Measurements from ENCODE around the gene GABPA.

Gene GABPA

GRCh38 chr21:25721987-25722386 lies 12.8 kb upstream of the GABPA start:
- Histone ChIP-seq H3K36me3 (ENCODE audit: insufficient read depth, low read length) (peaks cover 7% of the 10 kb centered on the region), H3K9me3 (ENCODE audit: control insufficient read depth, insufficient read depth, low read length) (no peaks in the 10 kb centered on the region), H3K9ac (ENCODE audit: low read depth, low read length) (no peak overlapping the region), H3K4me1 (ENCODE audit: insufficient read depth, low read length) (peaks cover 10% of the 10 kb centered on the region)

- Histone ChIP-seq H3K9ac (ENCODE audit: low read depth, low read length) (no peak overlapping the region), H3K4me1 (ENCODE audit: insufficient read depth, low read length) (peaks cover 5% of the 10 kb centered on the region; the same call in 1 of the 2 replicates), H3K9me3 (ENCODE audit: control insufficient read depth, insufficient read depth, low read length) (no peaks in the 10 kb centered on the region), H3K36me3 (ENCODE audit: insufficient read depth, low read length) (peaks cover 7% of the 10 kb centered on the region)
Observed at GRCh38 chr21:25722631-25723030, 12.1 kb upstream of the GABPA start.

GRCh38 chr21:25732091-25732760 lies 2.5 kb upstream of the GABPA start:
- Histone ChIP-seq H3K36me3 (ENCODE audit: insufficient read depth, low read length) (peaks cover 13% of the 10 kb centered on the region), H3K4me1 (ENCODE audit: insufficient read depth, low read length) (0 out of 2 replicates have a peak, but pooled peaks cover 3% of the 10 kb centered on the region), H3K9me3 (ENCODE audit: control insufficient read depth, insufficient read depth, low read length) (no peaks in the 10 kb centered on the region), H3K9ac (ENCODE audit: low read depth, low read length) (no peak overlapping the region)

GRCh38 chr21:25733859-25734653 lies 716 bp upstream of the GABPA start:
- Histone ChIP-seq H3K9me3 (ENCODE audit: control insufficient read depth, insufficient read depth, low read length) (no peaks in the 10 kb centered on the region), H3K4me1 (ENCODE audit: insufficient read depth, low read length) (0 out of 2 replicates have a peak, but pooled peaks cover 3% of the 10 kb centered on the region)

GRCh38 chr21:25734654-25734903 lies 193 bp upstream of the GABPA start:
- Histone ChIP-seq H3K4me1 (ENCODE audit: insufficient read depth, low read length) (0 out of 2 replicates have a peak, but pooled peaks cover 3% of the 10 kb centered on the region), H3K9me3 (ENCODE audit: control insufficient read depth, insufficient read depth, low read length) (no peaks in the 10 kb centered on the region), H3K36me3 (ENCODE audit: insufficient read depth, low read length) (peaks cover 2% of the 10 kb centered on the region; the same call in 1 of the 2 replicates), H3K9ac (ENCODE audit: low read depth, low read length) (peak overlapping the region; percentile 85)

More at GRCh38 chr21:25733859-25734653, 716 bp upstream of the GABPA start:
- peaks cover 2% of the 10 kb centered on the region; the same call in 1 of the 2 replicates for H3K36me3 ChIP-seq (ENCODE audit: insufficient read depth, low read length)
- H3K9ac ChIP-seq (ENCODE audit: low read depth, low read length) = peak overlapping the region; percentile 85

DNA sequence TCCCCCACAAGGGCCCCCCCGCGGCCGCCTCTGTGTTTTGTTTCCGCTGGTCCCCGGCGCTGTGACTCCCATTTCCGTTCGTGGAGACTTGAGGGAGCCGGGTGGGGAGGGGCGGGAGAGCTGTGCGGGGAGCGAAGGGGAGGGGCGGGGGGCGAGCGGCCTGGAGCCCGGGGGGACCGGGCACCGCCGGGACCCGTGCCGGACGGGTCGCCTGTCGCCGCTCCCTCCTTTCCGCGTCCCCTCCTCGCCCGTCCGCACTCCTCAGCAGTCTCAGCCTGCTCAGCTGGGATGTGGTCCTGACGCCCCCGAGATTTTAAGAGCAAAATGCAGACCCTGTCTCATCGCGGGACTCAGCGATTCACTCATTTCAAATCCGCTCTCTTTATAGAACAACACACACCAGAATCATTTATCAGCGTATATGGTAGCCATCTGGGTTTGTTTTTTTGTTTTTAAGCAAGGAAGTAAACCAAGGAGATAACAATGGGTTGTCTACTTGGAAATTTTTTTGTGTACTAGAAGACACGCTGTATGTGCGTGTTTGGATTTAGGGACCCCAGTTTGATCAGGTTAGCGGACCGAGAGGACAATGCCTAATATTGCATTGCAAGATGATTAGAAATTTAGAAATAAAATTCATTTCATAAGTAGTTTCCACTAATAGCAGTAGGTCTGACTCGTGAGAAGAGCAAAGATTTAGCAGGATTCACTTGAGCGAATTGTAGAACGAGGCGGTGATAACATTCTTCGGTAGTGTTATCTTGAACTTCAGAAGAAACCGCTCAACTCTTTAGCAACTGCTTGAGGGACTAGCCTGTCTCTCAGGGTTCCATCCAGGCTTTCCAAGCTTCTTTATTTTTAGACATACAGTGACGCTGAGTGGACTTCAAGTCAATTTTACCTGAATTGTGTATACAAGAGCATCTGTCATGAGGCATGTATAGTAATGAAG lies 1.1 kb downstream of the GABPA start:
- Histone ChIP-seq H3K4me1 (ENCODE audit: insufficient read depth, low read length) (0 out of 2 replicates have a peak, but pooled peaks cover 3% of the 10 kb centered on the region), H3K9ac (ENCODE audit: low read depth, low read length) (peak overlapping the region; percentile 96), H3K36me3 (ENCODE audit: insufficient read depth, low read length) (no peaks in the 10 kb centered on the region), H3K9me3 (ENCODE audit: control insufficient read depth, insufficient read depth, low read length) (no peaks in the 10 kb centered on the region)

GRCh38 chr21:25737421-25737820 lies 2.6 kb downstream of the GABPA start:
- H3K36me3 ChIP-seq (ENCODE audit: insufficient read depth, low read length) = no peaks in the 10 kb centered on the region
- H3K9me3 ChIP-seq (ENCODE audit: control insufficient read depth, insufficient read depth, low read length) = no peaks in the 10 kb centered on the region
- H3K9ac ChIP-seq (ENCODE audit: low read depth, low read length) = no peak overlapping the region
- 0 out of 2 replicates have a peak, but pooled peaks cover 3% of the 10 kb centered on the region for H3K4me1 ChIP-seq (ENCODE audit: insufficient read depth, low read length)

GRCh38 chr21:25742900-25743299 lies 8.1 kb downstream of the GABPA start:
- no peaks in the 10 kb centered on the region for H3K9me3 ChIP-seq (ENCODE audit: control insufficient read depth, insufficient read depth, low read length)
- no peak overlapping the region for H3K9ac ChIP-seq (ENCODE audit: low read depth, low read length)
- H3K4me1 ChIP-seq (ENCODE audit: insufficient read depth, low read length) = no peaks in the 10 kb centered on the region
- H3K36me3 ChIP-seq (ENCODE audit: insufficient read depth, low read length) = no peaks in the 10 kb centered on the region

DNA sequence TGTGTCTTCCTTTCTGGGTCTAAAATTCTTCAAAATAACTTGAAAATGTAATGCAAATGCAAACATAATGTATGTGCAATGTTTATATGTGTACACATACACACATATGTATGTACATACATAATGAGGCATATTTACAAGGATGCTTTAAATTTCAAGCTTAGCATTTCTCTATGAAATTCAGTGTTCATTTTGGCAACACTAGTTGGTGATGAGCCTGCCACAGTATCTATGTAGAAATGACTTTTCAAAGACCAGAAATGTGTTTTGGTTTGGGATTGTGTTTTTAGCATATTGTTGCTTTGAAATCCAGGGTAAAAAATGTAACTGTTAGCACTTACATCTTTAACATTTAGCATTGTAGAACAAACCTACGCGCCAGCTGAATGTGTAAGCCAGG lies 10.1 kb downstream of the GABPA start:
- Histone ChIP-seq H3K9ac (ENCODE audit: low read depth, low read length) (no peak overlapping the region), H3K9me3 (ENCODE audit: control insufficient read depth, insufficient read depth, low read length) (no peaks in the 10 kb centered on the region), H3K4me1 (ENCODE audit: insufficient read depth, low read length) (no peaks in the 10 kb centered on the region), H3K36me3 (ENCODE audit: insufficient read depth, low read length) (no peaks in the 10 kb centered on the region)

DNA sequence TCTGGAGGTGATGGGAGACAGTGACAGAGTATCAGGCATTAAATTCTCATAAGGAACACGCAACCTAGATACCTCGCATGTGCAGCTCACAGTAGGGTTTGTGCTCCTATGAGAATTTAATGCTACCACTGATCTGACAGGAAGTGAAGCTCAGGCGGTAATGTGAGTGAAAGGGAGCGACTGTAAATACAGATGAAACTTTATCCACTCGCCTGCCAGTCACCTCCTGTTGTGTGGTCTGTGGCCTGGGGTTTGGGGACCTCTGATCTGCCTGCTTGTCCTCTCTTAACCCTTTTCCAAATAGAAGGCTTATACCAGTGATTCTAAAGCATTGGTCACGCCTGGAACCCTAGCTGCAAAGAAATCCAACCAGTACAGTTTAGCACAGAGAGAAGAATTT lies 15.3 kb downstream of the GABPA start:
- peaks cover 4% of the 10 kb centered on the region; the same call in 1 of the 2 replicates for H3K36me3 ChIP-seq (ENCODE audit: insufficient read depth, low read length)
- H3K9ac ChIP-seq (ENCODE audit: low read depth, low read length) = no peak overlapping the region
- no peaks in the 10 kb centered on the region for H3K9me3 ChIP-seq (ENCODE audit: control insufficient read depth, insufficient read depth, low read length)
- H3K4me1 ChIP-seq (ENCODE audit: insufficient read depth, low read length) = no peaks in the 10 kb centered on the region

GRCh38 chr21:25752416-25752815 lies 17.6 kb downstream of the GABPA start:
- H3K36me3 ChIP-seq (ENCODE audit: insufficient read depth, low read length) = peaks cover 4% of the 10 kb centered on the region; the same call in 1 of the 2 replicates

DNA sequence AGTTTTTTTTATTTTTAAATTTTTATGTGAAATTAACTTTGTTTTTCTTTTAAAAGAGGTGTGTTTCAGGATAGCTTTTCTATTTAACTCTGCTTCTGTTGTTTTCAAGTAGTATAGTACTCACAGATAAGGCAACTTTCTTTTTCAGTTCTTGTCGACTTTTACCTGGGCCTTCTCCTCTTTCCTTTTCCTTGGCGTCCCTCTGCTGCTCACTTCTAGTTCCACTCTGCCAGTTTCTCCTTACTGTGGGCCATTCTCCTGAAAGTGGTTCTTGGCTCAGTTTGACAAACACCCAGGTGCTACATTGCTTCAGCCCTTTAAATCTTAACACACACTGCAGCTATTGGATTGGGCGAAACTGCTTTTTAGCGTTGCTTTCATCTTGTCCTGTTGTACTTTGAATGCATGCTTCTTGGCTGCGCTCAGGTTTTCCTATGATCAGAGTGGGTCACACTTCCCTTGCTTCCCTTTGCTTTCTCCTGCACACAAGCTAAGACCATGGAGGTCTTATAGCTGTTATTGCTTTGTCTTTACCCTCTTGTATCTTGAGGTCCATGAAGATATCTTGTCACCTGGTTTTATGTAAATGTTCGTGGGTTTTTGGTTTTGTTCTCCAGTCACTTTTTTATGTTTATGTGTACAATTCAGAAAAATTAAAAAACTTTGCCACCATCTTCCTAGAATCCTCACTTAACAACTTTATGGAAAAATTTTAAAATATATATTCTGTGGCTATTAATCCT lies 21.6 kb downstream of the GABPA start:
- H3K9ac ChIP-seq (ENCODE audit: low read depth, low read length) = no peak overlapping the region
- H3K4me1 ChIP-seq (ENCODE audit: insufficient read depth, low read length) = no peaks in the 10 kb centered on the region
- no peaks in the 10 kb centered on the region for H3K9me3 ChIP-seq (ENCODE audit: control insufficient read depth, insufficient read depth, low read length)
- peaks cover 4% of the 10 kb centered on the region; the same call in 1 of the 2 replicates for H3K36me3 ChIP-seq (ENCODE audit: insufficient read depth, low read length)

More at GRCh38 chr21:25752416-25752815, 17.6 kb downstream of the GABPA start:
- no peak overlapping the region for H3K9ac ChIP-seq (ENCODE audit: low read depth, low read length)
- H3K9me3 ChIP-seq (ENCODE audit: control insufficient read depth, insufficient read depth, low read length) = no peaks in the 10 kb centered on the region
- no peaks in the 10 kb centered on the region for H3K4me1 ChIP-seq (ENCODE audit: insufficient read depth, low read length)

DNA sequence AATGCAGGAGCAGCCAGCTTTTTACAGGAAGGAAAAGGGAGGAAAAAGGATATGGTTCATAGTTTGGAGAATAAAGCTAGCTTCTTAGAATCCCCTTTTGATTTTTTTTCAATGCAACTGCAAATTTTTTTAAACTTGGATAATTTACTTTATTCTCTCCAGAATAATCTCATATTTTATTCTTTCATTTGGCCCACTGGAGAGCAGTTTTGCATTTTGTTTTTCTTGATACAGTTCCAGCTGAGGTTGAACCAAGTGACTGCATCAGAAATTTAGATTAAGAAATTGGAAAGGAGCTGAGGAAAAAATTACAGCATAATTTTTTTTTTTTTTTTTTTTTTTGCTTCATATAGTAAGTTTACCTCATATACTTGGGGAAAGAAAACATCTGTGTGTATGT lies 22.8 kb downstream of the GABPA start:
- H3K9ac ChIP-seq (ENCODE audit: low read depth, low read length) = no peak overlapping the region
- H3K36me3 ChIP-seq (ENCODE audit: insufficient read depth, low read length) = peaks cover 4% of the 10 kb centered on the region; the same call in 1 of the 2 replicates
- no peaks in the 10 kb centered on the region for H3K9me3 ChIP-seq (ENCODE audit: control insufficient read depth, insufficient read depth, low read length)
- H3K4me1 ChIP-seq (ENCODE audit: insufficient read depth, low read length) = no peaks in the 10 kb centered on the region

All from ES-I3 (cell line).